WERI-Rb-1 (cell line): ENCODE measurements around the gene L1CAM.
A peak's percentile ranks its signal among the peaks of the same experiment; 100 is the strongest.
"Not testable (repeated sequence)": the region's sequence is repeated elsewhere in the genome, so short reads cannot be mapped to it uniquely, and the experiment has no call there.

ENCODE experiments used
- DNase-seq: peaks from one replicate; pipeline ENCODE4 v3.0.0-alpha.2; 2020
- H3K27ac ChIP-seq: fragments of 250-450 bp; sonication (Bioruptor Pico); 2 replicates; pipeline ENCODE4 v1.5.1; 2020; ENCODE audit warnings: mild to moderate bottlenecking, moderate library complexity
- H3K27me3 ChIP-seq: fragments of 250-450 bp; sonication (Bioruptor Pico); 2 replicates; pipeline ENCODE4 v1.5.1; 2021; ENCODE audit warnings: mild to moderate bottlenecking, low read depth, moderate library complexity; ENCODE audit not compliant: insufficient read depth, severe bottlenecking
- H3K36me3 ChIP-seq: fragments of 250-450 bp; sonication (Bioruptor Pico); 2 replicates; pipeline ENCODE4 v1.5.1; 2020; ENCODE audit warnings: mild to moderate bottlenecking, moderate library complexity
- H3K4me3 ChIP-seq: 2 replicates; pipeline ENCODE4 v1.5.1; 2011; ENCODE audit warnings: low read depth, mild to moderate bottlenecking, control low read depth, low read length
- H3K9me3 ChIP-seq: fragments of 250-450 bp; sonication (Bioruptor Pico); 2 replicates; pipeline ENCODE4 v1.5.1; 2021; ENCODE audit warnings: mild to moderate bottlenecking, moderate library complexity; ENCODE audit not compliant: severe bottlenecking
- CTCF ChIP-seq: IDR thresholded peaks from 2 replicates; pipeline ENCODE4 v1.5.1; 2011; ENCODE audit warnings: low read depth, mild to moderate bottlenecking, control low read depth, inconsistent platforms, low read length

Gene L1CAM

GRCh38 chrX:153819384-153820040 lies 66.5 kb downstream of the L1CAM start:
- DNase-seq: peak; percentile 35
- Histone ChIP-seq H3K27ac (peak overlapping the region; percentile 85), H3K36me3 (no peaks in the 10 kb centered on the region), H3K9me3 (no peaks in the 10 kb centered on the region), H3K4me3 (peak overlapping the region; percentile 53), H3K27me3 (peaks cover 12% of the 10 kb centered on the region)
- no peak for TF ChIP-seq CTCF

GRCh38 chrX:153818571-153819383 lies 67.2 kb downstream of the L1CAM start:
- Histone ChIP-seq H3K4me3 (peak overlapping the region; percentile 53), H3K9me3 (no peaks in the 10 kb centered on the region), H3K36me3 (no peaks in the 10 kb centered on the region), H3K27me3 (peaks cover 12% of the 10 kb centered on the region), H3K27ac (peak overlapping the region; percentile 85)
- 0 out of 2 replicates have a peak, but pooled peaks have one; percentile 1 for TF ChIP-seq CTCF
- DNase-seq: peak; percentile 79

- H3K27me3 ChIP-seq: peaks cover 12% of the 10 kb centered on the region
Observed at GRCh38 chrX:153818064-153818463, 67.9 kb downstream of the L1CAM start.

GRCh38 chrX:153816831-153817690 lies 68.9 kb downstream of the L1CAM start:
- Histone ChIP-seq H3K9me3 (no peaks in the 10 kb centered on the region), H3K36me3 (no peaks in the 10 kb centered on the region), H3K27ac (no peak overlapping the region), H3K27me3 (peaks cover 12% of the 10 kb centered on the region), H3K4me3 (no peak overlapping the region)
- no peak for DNase-seq
- TF ChIP-seq CTCF: no peak

More at GRCh38 chrX:153818064-153818463, 67.9 kb downstream of the L1CAM start:
- H3K4me3 ChIP-seq, DNase-seq, H3K9me3 ChIP-seq, H3K36me3 ChIP-seq, H3K27ac ChIP-seq: not testable (repeated sequence)

GRCh38 chrX:153814591-153815315 lies 71.2 kb downstream of the L1CAM start:
- Histone ChIP-seq H3K27me3 (peaks cover 22% of the 10 kb centered on the region), H3K9me3 (no peaks in the 10 kb centered on the region), H3K4me3 (no peak overlapping the region), H3K36me3 (no peaks in the 10 kb centered on the region), H3K27ac (no peak overlapping the region)
- no peak for DNase-seq
- no peak for TF ChIP-seq CTCF
